ENCODE results near the gene IDUA. TPM values are rescaled to one million over a fixed set of nuclear protein-coding genes. Genes with fewer than 3 reads are reported as not detected.
"Not testable (repeated sequence)": the region's sequence is repeated elsewhere in the genome, so short reads cannot be mapped to it uniquely, and the experiment has no call there.

The IDUA gene
- total RNA-seq, 1 donor from 2014 or later, result 32.9 TPM

DNA sequence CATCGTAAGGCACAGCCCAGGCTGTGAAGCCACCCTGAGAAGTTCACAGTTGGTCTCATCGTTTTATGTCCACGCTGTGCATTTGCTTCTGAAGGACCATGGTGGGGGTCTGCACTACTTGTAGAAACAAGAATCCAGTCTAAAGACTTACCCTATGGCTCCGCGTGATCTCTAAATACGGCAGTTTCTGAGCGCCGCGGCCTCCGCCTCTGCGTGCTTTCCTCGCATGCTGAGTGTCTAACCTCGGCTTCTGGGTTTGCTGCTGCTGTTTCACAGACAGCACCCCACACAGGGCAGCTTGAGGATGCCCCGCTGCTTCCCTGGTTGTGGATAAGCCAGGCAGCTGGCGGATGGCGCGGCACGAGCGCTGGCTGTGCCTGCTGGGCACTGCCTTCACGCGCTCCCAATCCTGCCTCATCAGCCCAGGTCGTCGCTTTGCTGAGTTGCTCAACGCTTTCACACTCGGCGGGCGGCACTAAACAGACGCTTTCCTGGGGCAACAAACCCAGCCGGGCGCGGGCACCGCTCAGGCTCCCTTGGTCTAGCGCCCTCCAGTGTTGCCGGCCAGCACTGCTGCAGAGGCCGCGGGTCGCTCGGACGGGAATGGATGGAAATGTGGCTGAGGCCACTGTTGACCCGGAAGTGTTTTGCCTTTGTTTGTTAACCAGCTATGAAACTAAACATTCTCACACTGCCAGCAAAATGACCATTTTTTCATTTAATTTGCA lies 63.8 kb downstream of the IDUA start:
- Mint-ChIP-seq H3K4me1 (peaks cover 9% of the 10 kb centered on the region), H3K27ac (no peak overlapping the region), H3K9me3 (peaks cover 3% of the 10 kb centered on the region), H3K27me3 (peaks cover 19% of the 10 kb centered on the region), H3K36me3 (ENCODE audit: low read depth) (no peaks in the 10 kb centered on the region), H3K4me3 (no peak overlapping the region)
- ChIA-PET CTCF (no interaction called here), POLR2A (no interaction called here)
- TF ChIP-seq, protein P1, sequence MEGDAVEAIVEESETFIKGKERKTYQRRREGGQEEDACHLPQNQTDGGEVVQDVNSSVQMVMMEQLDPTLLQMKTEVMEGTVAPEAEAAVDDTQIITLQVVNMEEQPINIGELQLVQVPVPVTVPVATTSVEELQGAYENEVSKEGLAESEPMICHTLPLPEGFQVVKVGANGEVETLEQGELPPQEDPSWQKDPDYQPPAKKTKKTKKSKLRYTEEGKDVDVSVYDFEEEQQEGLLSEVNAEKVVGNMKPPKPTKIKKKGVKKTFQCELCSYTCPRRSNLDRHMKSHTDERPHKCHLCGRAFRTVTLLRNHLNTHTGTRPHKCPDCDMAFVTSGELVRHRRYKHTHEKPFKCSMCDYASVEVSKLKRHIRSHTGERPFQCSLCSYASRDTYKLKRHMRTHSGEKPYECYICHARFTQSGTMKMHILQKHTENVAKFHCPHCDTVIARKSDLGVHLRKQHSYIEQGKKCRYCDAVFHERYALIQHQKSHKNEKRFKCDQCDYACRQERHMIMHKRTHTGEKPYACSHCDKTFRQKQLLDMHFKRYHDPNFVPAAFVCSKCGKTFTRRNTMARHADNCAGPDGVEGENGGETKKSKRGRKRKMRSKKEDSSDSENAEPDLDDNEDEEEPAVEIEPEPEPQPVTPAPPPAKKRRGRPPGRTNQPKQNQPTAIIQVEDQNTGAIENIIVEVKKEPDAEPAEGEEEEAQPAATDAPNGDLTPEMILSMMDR (IDR thresholded peaks at IDR 0.05), result no peak
- intact Hi-C loops (cut with micrococcal nuclease), result no loop called here
- DNase-seq (peak; percentile 11), ATAC-seq (ENCODE audit: low read depth) (no peak)

DNA sequence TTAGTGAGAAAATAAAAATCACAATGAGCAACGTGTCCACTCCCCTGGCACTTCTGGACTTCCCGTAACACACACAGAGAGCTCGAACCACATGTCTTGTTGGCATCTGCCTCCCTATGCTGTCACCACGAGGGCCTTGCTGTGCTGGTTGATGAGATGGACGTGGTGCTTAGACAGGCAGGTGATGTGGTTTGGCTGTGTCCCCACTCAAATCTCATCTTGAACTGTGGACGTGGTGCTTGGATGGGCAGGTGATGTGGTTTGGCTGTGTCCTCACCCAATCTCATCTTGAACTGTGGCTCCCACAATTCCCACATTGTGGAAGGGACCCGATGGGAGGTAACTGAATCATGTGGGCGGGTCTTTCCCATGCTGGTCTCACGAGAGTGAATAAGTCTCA lies 64.6 kb downstream of the IDUA start:
- Mint-ChIP-seq H3K4me3 (no peak overlapping the region), H3K4me1 (peaks cover 18% of the 10 kb centered on the region), H3K27ac (no peak overlapping the region), H3K36me3 (ENCODE audit: low read depth) (no peaks in the 10 kb centered on the region), H3K9me3 (peaks cover 3% of the 10 kb centered on the region), H3K27me3 (peaks cover 19% of the 10 kb centered on the region)
- ChIA-PET POLR2A (no interaction called here), CTCF (no interaction called here)
- TF ChIP-seq, protein P1 (IDR thresholded peaks at IDR 0.05), result no peak
- no peak for ATAC-seq (ENCODE audit: low read depth)
- intact Hi-C loops (cut with micrococcal nuclease), result no loop called here
- peak; percentile 4 for DNase-seq

DNA sequence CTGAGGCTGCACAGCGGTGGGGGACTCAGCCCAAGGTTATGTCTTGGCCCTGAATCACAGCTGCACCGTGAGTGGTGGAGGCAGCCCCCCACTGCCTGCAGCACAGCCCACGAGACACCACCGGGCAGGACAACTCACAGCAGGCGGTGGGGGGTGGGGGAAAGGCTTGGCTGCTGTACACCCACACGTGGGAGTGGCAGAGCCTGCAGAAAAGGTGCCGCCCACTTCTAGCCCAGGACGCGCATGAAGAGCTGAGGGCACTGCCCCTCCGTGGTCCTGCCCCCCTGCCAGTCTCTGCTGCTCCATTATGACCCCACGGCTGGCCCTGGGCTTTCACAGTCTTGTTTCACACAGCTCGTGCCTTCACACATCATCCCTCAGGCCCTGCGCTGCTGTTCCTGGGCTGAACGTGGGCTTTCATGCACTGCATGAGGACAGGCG lies 65.4 kb downstream of the IDUA start:
- TF ChIP-seq, protein P1 (IDR thresholded peaks at IDR 0.05), result no peak
- H3K36me3 Mint-ChIP-seq (ENCODE audit: low read depth), result no peaks in the 10 kb centered on the region
- DNase-seq (peak; percentile 11), ATAC-seq (ENCODE audit: low read depth) (no peak)
- CTCF ChIA-PET, result no interaction called here
- peaks cover 16% of the 10 kb centered on the region for H3K27me3 Mint-ChIP-seq
- no peak overlapping the region for H3K27ac Mint-ChIP-seq
- intact Hi-C loops (cut with micrococcal nuclease), result no loop called here
- H3K9me3 Mint-ChIP-seq, result peaks cover 3% of the 10 kb centered on the region
- POLR2A ChIA-PET, result no interaction called here
- no peak overlapping the region for H3K4me3 Mint-ChIP-seq
- peaks cover 21% of the 10 kb centered on the region for H3K4me1 Mint-ChIP-seq

DNA sequence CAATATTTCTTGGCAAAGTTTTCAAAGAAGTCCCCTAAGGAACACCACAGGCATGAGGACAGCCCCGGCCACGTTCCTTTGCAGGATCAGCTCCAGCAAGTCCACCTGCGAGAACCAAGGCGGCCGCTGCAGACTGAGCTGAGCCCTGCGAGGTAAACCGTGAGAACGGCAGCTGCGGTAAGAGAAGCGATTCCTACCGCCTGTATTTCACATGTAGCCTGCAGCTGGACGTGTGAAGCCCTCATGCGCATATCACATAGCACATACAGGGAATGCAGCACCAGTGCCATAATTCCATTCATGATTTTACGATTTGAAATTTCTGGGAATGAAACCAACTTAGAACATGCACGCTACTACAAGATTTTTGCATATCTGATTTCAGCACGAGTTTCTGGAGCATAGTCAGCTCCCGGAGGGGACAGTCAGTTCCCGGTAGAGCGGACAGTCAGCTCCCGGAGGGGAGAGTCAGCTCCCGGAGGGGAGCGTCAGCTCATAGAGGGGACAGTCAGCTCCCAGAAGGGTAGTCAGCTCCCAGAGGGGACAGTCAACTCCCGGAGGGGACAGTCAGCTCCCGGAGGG lies 66.3 kb downstream of the IDUA start:
- CTCF ChIA-PET, result no interaction called here
- Mint-ChIP-seq H3K4me1 (peaks cover 21% of the 10 kb centered on the region), H3K9me3 (peaks cover 3% of the 10 kb centered on the region), H3K36me3 (ENCODE audit: low read depth) (no peaks in the 10 kb centered on the region), H3K4me3 (no peak overlapping the region), H3K27me3 (peaks cover 10% of the 10 kb centered on the region), H3K27ac (no peak overlapping the region)
- DNase-seq (peak; percentile 4), ATAC-seq (ENCODE audit: low read depth) (no peak)
- intact Hi-C loops (cut with micrococcal nuclease), result no loop called here
- TF ChIP-seq, protein P1 (IDR thresholded peaks at IDR 0.05), result no peak
- POLR2A ChIA-PET, result no interaction called here

DNA sequence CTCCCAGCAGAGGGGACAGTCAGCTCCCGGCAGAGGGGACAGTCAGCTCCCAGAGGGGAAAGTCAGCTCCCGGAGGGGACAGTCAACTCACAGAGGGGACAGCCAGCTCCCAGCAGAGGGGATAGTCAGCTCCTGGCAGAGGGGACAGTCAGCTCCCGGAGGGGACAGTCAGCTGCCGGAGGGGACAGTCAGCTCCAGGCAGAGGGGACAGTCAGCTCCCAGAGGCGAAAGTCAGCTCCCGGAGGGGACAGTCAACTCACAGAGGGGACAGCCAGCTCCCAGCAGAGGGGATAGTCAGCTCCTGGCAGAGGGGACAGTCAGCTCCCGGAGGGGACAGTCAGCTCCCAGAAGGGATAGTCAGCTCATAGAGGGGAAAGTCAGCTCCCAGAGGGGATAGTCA lies 67.0 kb downstream of the IDUA start:
- ATAC-seq (ENCODE audit: low read depth); H3K4me3 Mint-ChIP-seq; CTCF ChIA-PET; H3K27ac Mint-ChIP-seq; POLR2A ChIA-PET; H3K36me3 Mint-ChIP-seq (ENCODE audit: low read depth); H3K9me3 Mint-ChIP-seq; intact Hi-C loops (cut with micrococcal nuclease); H3K27me3 Mint-ChIP-seq: not testable (repeated sequence)
- peaks cover 17% of the 10 kb centered on the region for H3K4me1 Mint-ChIP-seq
- DNase-seq, result peak; percentile 12

Other genes with a start within 250 kb of the IDUA start
- not detected in 2 replicates for gene CPLX1, start 160.9 kb upstream of the IDUA start, total RNA-seq
- gene GAK, start 54.7 kb upstream of the IDUA start, total RNA-seq, result 159 and 172 TPM in 2 replicates
- 24.5 and 28.8 TPM in 2 replicates for gene TMEM175, start 54.6 kb upstream of the IDUA start, total RNA-seq
- 16.3 and 16.4 TPM in 2 replicates for gene DGKQ, start 13.5 kb upstream of the IDUA start, total RNA-seq
- gene SLC26A1, start 6.4 kb downstream of the IDUA start, total RNA-seq, result 0.15 TPM in 1 of 2 replicates, not detected in the other
- 4.2 and 5.6 TPM in 2 replicates for gene FGFRL1, start 24.6 kb downstream of the IDUA start, total RNA-seq
- gene RNF212, start 126.5 kb downstream of the IDUA start, total RNA-seq, result 2.1 and 2.4 TPM in 2 replicates
- gene SPON2, start 185.5 kb downstream of the IDUA start, total RNA-seq, result 2.2 and 3.4 TPM in 2 replicates